Tibial nerve (tissue), 4 donors: ENCODE measurements around the gene PHTF2. TPM values are rescaled to one million over a fixed set of nuclear protein-coding genes. Genes with fewer than 3 reads are reported as not detected.

Source experiments
- DNase-seq, 2 donors: peaks; one replicate each; pipeline ENCODE4 v3.0.0-alpha.2; 2019; ENCODE audit warnings: low spot score in 2 of 2
- H3K27ac ChIP-seq, 4 donors: fragments of 200-600 bp; sonication (generic) in 3 of 4; one replicate each; pipeline ENCODE4 v1.5.1; 2017 to 2019; ENCODE audit warnings: mild to moderate bottlenecking in 1 of 4
- H3K27me3 ChIP-seq, 2 donors: fragments of 200-600 bp; sonication (generic) in 1 of 2; one replicate each; pipeline versions ENCODE4 v1.5.1 to v1.6.0; 2017 to 2019
- H3K36me3 ChIP-seq, 3 donors: fragments of 200-600 bp; sonication (generic); one replicate each; pipeline ENCODE4 v1.5.1; 2018 to 2019
- H3K4me1 ChIP-seq, 4 donors: fragments of 200-600 bp; sonication (generic) in 3 of 4; one replicate each; pipeline ENCODE4 v1.5.1; 2017 to 2019
- H3K4me3 ChIP-seq, 4 donors: fragments of 200-600 bp; sonication (generic) in 3 of 4; one replicate each; pipeline ENCODE4 v1.5.1; 2017 to 2019; ENCODE audit warnings: mild to moderate bottlenecking in 1 of 4, moderate library complexity in 1 of 4
- H3K9me3 ChIP-seq, 4 donors: fragments of 200-600 bp; sonication (generic) in 3 of 4; one replicate each; pipeline ENCODE4 v1.5.1; 2017 to 2019
- CTCF ChIP-seq, 5 experiments: fragments of 200-600 bp in 3 of 5; fragments of 450-650 bp in 2 of 5; sonication (generic) in 3 of 5; IDR thresholded peaks; one replicate each; pipeline ENCODE4 v1.5.1; 2016 to 2019; ENCODE audit warnings: antibody characterized with exemption in 5 of 5, mild to moderate bottlenecking in 3 of 5, moderate library complexity in 2 of 5
- EP300 ChIP-seq, 2 donors: sonication (generic); formaldehyde crosslinking; IDR thresholded peaks; one replicate each; pipeline ENCODE4 v1.6.1; 2017; ENCODE audit warnings: antibody characterized with exemption in 2 of 2, mild to moderate bottlenecking in 1 of 2
- POLR2A ChIP-seq, 2 donors: fragments of 450-650 bp; IDR thresholded peaks; one replicate each; pipeline ENCODE4 v1.6.1; 2017; ENCODE audit warnings: antibody characterized with exemption in 2 of 2, mild to moderate bottlenecking in 2 of 2, moderate library complexity in 2 of 2
- WGBS, 2 donors: methylation state at CpG; one replicate each; pipeline ENCODE4 v1.1.5; 2018; 5-methylcytosine and 5-hydroxymethylcytosine counted together
- total RNA-seq, 4 donors: library from RNA; depleted of rRNA; stranded (reverse); fragments of >200 nt; gene quantifications; one replicate each; pipeline ENCODE4 v1.1.0, GENCODE V29; 2016

The PHTF2 gene
- total RNA-seq, 4 donors from 2014 or later = 12.6 to 16.5 (median 14.7) TPM

- Histone ChIP-seq H3K4me3 (no peak overlapping the region), H3K9me3 (no peaks in the 10 kb centered on the region), H3K27ac (no peak overlapping the region), H3K27me3 (no peaks in the 10 kb centered on the region), H3K36me3 (peaks cover 0 to 5% (median 0%) of the 10 kb centered on the region in 3 donors), H3K4me1 (no peaks in the 10 kb centered on the region)
- no peak for DNase-seq
- TF ChIP-seq EP300 (IDR thresholded peaks at IDR 0.05) = no peak
- no peak for TF ChIP-seq POLR2A (IDR thresholded peaks at IDR 0.05)
- no peak for TF ChIP-seq CTCF (IDR thresholded peaks at IDR 0.05)
- 91 to 95% methylated on average over 2 of the region's 2 CpGs for WGBS, 2 donors
These were observed 108.7 kb downstream of the PHTF2 start for GRCh38 chr7:77907281-77907680.

GRCh38 chr7:77908664-77909063, 110.1 kb downstream of the PHTF2 start:
- no peaks in the 10 kb centered on the region for H3K27me3 ChIP-seq
- no peak for DNase-seq
- no peaks in the 10 kb centered on the region for H3K9me3 ChIP-seq
- H3K27ac ChIP-seq = no peak overlapping the region
- TF ChIP-seq CTCF (IDR thresholded peaks at IDR 0.05) = no peak
- no peak for TF ChIP-seq EP300 (IDR thresholded peaks at IDR 0.05)
- no peak for TF ChIP-seq POLR2A (IDR thresholded peaks at IDR 0.05)
- peaks cover 0 to 3% (median 0%) of the 10 kb centered on the region in 3 donors for H3K36me3 ChIP-seq
- H3K4me1 ChIP-seq = no peaks in the 10 kb centered on the region
- H3K4me3 ChIP-seq = no peak overlapping the region
- 82 to 91% methylated on average over 2 of the region's 2 CpGs for WGBS, 2 donors

- H3K9me3 ChIP-seq = no peaks in the 10 kb centered on the region
- WGBS, 2 donors = 86 to 90% methylated on average over 2 of the region's 2 CpGs
- H3K27me3 ChIP-seq = no peaks in the 10 kb centered on the region
- no peak for TF ChIP-seq POLR2A (IDR thresholded peaks at IDR 0.05)
- TF ChIP-seq EP300 (IDR thresholded peaks at IDR 0.05) = no peak
- no peak for TF ChIP-seq CTCF (IDR thresholded peaks at IDR 0.05)
- peaks cover 0 to 8% (median 0%) of the 10 kb centered on the region in 3 donors for H3K36me3 ChIP-seq
- no peak overlapping the region for H3K27ac ChIP-seq
- H3K4me3 ChIP-seq = no peak overlapping the region
- H3K4me1 ChIP-seq = no peaks in the 10 kb centered on the region
- DNase-seq = no peak
These were observed 111.6 kb downstream of the PHTF2 start for GRCh38 chr7:77910124-77910523.

GRCh38 chr7:77912293-77912692, 113.7 kb downstream of the PHTF2 start:
- Histone ChIP-seq H3K4me1 (no peaks in the 10 kb centered on the region), H3K4me3 (no peak overlapping the region), H3K27me3 (no peaks in the 10 kb centered on the region), H3K9me3 (no peaks in the 10 kb centered on the region), H3K27ac (no peak overlapping the region), H3K36me3 (peaks cover 0 to 12% (median 0%) of the 10 kb centered on the region in 3 donors)
- WGBS, 2 donors = 96% methylated on average over 1 of the region's 1 CpG
- DNase-seq = no peak
- TF ChIP-seq POLR2A (IDR thresholded peaks at IDR 0.05) (no peak), CTCF (IDR thresholded peaks at IDR 0.05) (no peak), EP300 (IDR thresholded peaks at IDR 0.05) (no peak)

GRCh38 chr7:77913977-77914607, 115.5 kb downstream of the PHTF2 start:
- no peak overlapping the region for H3K27ac ChIP-seq
- no peaks in the 10 kb centered on the region for H3K4me1 ChIP-seq
- H3K9me3 ChIP-seq = no peaks in the 10 kb centered on the region
- no peak for DNase-seq
- TF ChIP-seq POLR2A (IDR thresholded peaks at IDR 0.05) (no peak), CTCF (IDR thresholded peaks at IDR 0.05) (no peak), EP300 (IDR thresholded peaks at IDR 0.05) (no peak)
- 88% methylated on average over 4 of the region's 4 CpGs for WGBS, 2 donors
- H3K4me3 ChIP-seq = no peak overlapping the region
- peaks cover 0 to 12% (median 0%) of the 10 kb centered on the region in 3 donors for H3K36me3 ChIP-seq
- H3K27me3 ChIP-seq = no peaks in the 10 kb centered on the region
